HG02759 (cell line): ENCODE results near the gene MAPK14.

ENCODE experiments used
- ATAC-seq: cut with Tn5 transposase; IDR thresholded peaks from one replicate; pipeline ENCODE4 v1.9.1; 2021; ENCODE audit warnings: mild to moderate bottlenecking, moderate library complexity; ENCODE audit not compliant: unreplicated experiment

Gene MAPK14

GRCh38 chr6:36133912-36134311, 106.3 kb downstream of the MAPK14 start:
- no peak for ATAC-seq

- ATAC-seq: no peak
These were observed 107.6 kb downstream of the MAPK14 start for GRCh38 chr6:36135053-36135731.

GRCh38 chr6:36136034-36136433, 108.4 kb downstream of the MAPK14 start:
- ATAC-seq: no peak

GRCh38 chr6:36136551-36136950, 108.9 kb downstream of the MAPK14 start:
- ATAC-seq: no peak

GRCh38 chr6:36138667-36139066, 111.1 kb downstream of the MAPK14 start:
- no peak for ATAC-seq

DNA sequence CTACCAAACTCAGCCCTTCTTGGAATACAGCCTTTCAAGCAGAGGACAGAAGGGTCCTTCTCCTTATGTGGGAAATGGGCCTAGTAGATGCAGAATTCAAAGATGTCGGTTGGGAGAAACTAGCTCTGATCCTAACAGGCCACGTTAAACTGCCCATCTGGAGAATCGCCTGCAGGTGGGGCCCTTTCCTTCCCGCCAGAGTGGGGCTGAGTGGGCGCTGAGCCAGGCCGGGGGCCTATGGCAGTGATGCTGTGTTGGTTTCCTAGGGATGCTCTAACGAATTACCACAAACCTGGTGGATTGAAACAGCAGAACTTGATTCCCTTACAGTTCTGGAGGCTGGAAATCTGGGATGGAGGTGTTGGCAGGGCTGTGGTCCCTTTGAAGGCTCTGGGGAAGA, 111.8 kb downstream of the MAPK14 start:
- ATAC-seq: no peak

- no peak for ATAC-seq
These were observed 112.5 kb downstream of the MAPK14 start for GRCh38 chr6:36139991-36140710.

DNA sequence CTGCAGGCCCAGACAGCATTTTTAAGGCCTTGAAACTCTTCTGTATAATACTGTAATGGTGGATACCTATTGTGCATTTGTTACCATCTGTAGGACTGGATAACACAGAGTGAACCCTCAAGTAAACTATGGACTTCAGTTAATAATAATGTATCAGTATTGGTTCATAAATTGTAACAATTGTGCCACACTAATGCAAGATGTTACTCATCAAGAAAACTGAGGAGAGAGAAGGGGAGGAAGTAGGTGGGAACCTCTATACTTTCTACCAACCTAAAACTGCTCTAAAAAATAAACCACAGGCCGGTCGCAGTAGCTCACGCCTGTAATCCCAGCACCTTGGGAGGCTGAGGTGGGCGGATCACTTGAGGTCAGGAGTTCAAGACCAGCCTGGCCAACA, 113.5 kb downstream of the MAPK14 start:
- ATAC-seq: no peak

- ATAC-seq: no peak
These were observed 114.4 kb downstream of the MAPK14 start for GRCh38 chr6:36141961-36142360.

- ATAC-seq: no peak
These were observed 115.6 kb downstream of the MAPK14 start for GRCh38 chr6:36142971-36143838.

DNA sequence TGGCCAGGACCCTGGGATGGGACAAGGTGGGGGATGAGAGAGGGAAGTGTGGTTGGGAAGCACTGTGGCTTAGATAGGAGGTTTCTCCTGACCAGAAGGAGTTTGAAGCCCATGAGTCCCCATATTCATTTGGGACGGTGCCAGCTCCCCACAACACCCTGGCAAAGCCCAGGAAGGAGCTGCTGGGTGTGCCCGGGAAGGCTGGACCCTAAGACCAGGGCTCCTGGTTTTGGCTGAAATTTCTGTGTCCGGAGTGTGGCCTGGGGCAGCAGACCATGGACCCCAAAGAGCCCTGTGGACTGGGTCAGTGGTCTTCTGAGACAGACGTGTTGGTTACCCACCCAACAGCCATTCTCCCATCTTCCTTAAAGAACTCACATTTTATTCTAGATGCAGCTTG, 117.9 kb downstream of the MAPK14 start:
- no peak for ATAC-seq

DNA sequence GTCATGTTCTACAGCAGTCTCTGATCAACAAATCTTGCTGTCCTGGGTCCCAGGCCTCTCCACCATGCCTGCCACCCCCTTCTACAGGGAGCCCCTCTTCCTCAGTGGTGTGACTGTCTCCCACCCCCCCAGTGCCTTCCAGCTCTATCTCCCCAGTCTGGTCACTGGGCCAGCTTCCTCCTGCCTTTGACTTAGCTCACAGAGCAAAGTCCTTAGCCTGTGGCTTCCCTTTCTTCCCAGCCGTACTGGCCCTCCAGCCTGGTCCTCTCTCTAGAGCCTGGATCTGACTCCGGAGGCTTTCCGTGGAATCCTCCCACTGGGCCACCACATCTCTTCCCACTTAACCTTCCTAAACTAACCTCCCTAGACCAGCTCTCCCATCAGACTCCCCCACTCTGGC, 119.7 kb downstream of the MAPK14 start:
- ATAC-seq: no peak

GRCh38 chr6:36149476-36149875, 121.9 kb downstream of the MAPK14 start:
- ATAC-seq: no peak

- no peak for ATAC-seq
These were observed 122.7 kb downstream of the MAPK14 start for GRCh38 chr6:36150283-36150682.

- ATAC-seq: no peak
These were observed 126.7 kb downstream of the MAPK14 start for GRCh38 chr6:36154286-36154685.

GRCh38 chr6:36155662-36156061, 128.1 kb downstream of the MAPK14 start:
- no peak for ATAC-seq

DNA sequence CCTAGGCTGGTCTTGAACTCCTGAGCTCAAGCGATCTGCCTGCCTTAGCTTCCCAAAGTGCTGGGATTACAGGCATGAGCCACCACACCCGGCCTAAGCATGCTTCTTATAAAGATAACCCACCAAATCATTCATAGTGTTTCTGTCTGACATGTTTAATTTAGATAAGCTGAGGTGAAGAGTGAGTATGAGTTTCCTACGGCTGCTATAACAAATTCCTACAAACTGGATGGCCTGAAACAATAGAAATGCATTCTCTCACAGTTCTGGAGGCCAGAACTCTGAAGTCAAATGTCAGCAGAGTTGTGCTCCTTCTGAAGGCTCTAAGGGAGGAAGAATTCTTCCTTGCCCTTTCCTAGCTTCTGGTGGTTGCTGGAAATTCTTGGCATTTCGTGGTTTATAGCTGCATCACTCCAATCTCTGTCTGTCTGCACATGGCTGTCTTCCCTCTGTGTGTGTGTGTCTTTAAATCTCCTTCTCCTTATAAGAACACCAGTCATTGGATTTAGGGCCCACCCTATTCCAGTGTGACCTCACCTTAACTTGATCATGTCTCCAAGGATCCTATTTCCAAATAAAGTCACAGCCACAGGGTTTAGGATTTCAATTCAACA, 132.6 kb downstream of the MAPK14 start:
- no peak for ATAC-seq
